Measurements from ENCODE around the gene EML4.
"Not testable (repeated sequence)": the region's sequence is repeated elsewhere in the genome, so short reads cannot be mapped to it uniquely, and the experiment has no call there.

- not testable (repeated sequence) for TF ChIP-seq EZH2 (IDR thresholded peaks at IDR 0.05; ENCODE audit: insufficient read depth, low read length); CTCF (IDR thresholded peaks at IDR 0.05; ENCODE audit: insufficient read depth, low read depth, low read length)
These were observed 210.9 kb downstream of the EML4 start for GRCh38 chr2:42380026-42380425.

Data from astrocyte (in vitro differentiated cells and primary cell).